ENCODE measurements around the gene PTMA. TPM values are rescaled to one million over a fixed set of nuclear protein-coding genes. Genes with fewer than 3 reads are reported as not detected.

The PTMA gene
- polyA plus RNA-seq, 2 of the 4 experiments (the other 2 are of a cell fraction) = 1,191 to 2,360 TPM

DNA sequence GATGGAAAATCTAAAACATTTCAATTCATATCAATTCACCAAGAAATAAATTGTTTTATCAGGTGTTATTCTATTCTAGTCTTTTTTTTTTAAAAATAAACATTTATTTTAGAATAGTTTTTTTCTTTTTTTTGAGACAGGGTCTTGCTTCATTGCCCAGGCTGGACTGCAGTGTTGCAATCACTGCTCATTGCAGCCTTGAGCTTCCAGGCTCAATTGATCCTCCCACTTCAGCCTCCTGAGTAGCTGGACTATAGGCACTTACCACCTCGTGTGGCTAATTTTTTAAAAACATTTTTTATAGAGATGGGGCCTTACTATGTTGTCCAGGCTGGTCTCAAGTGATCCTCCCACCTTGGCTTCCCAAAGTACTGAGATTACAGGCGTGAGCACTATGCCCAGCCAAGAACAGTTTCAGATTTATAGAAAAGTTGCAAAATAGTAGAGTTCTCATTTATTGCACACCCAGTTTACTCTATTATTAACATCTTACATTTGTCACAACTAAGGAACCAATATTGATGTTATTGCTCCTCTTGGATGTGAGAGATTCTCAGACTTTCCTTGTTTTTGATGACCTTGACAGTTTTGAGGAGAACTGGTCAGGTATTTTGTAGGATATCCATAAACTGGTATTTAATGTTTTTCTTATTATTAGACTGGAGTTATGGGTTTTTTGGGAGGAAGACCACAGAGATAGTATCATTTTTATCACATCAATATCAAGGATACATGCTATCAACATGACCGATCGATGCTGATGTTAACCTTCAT is 42.9 kb downstream of the PTMA start:
- 84% methylated on average over 4 of the region's 4 CpGs for WGBS (ENCODE audit: missing lambda C conversion rate)
- DNase-seq (ENCODE audit: low read depth in 1 of 2, low spot score in 1 of 2) = no peak
- Histone ChIP-seq H3K9me3 (no peaks in the 10 kb centered on the region), H3K4me1 (no peaks in the 10 kb centered on the region), H3K4me2 (no peak overlapping the region), H3K27ac (no peak overlapping the region), H3K4me3 (no peak overlapping the region)
- CTCF ChIA-PET = interaction anchor here (1.0 to 1.1 kb wide), 4 partner anchors 8 to 103 kb away, joined by 3 to 4 read pairs (median 3); no protein-coding TSS in a partner anchor
- POLR2A ChIA-PET = no interaction called here
- ATAC-seq = no peak
- TF ChIP-seq MAFK (IDR thresholded peaks at IDR 0.05; ENCODE audit: partially characterized antibody) (peak; percentile 84), RCOR1 (IDR thresholded peaks at IDR 0.05; ENCODE audit: low read depth, low read length) (no peak), CHD2 (IDR thresholded peaks at IDR 0.05; ENCODE audit: low read length, partially characterized antibody) (no peak), HOXB13 (CRISPR knock-in tag; IDR thresholded peaks at IDR 0.05; ENCODE audit: low read depth) (no peak)
- no peak for FAIRE-seq

DNA sequence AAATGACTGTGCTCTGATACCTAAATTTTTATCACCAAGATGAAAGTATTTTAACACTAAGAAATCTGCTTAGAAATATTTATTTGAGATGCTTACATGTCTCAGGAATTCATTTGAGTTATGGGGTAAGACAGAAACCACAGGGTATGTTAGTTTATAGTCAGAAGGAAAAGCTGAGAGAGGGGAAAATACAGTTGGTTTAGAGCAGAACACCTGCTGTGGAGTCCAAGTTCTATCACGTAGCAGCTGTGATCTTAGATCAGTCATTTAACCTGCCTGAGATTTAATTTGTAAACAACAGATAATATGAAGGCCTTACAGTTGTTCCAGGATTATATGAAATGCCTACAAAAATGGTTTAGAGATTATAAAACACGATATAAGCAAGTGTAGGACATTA is 43.7 kb downstream of the PTMA start:
- H3K4me1 ChIP-seq = no peaks in the 10 kb centered on the region
- H3K27ac ChIP-seq = no peak overlapping the region
- TF ChIP-seq RARB (CRISPR knock-in tag; IDR thresholded peaks at IDR 0.05) (no peak), MAFK (IDR thresholded peaks at IDR 0.05; ENCODE audit: partially characterized antibody) (no peak), EHMT2 (IDR thresholded peaks at IDR 0.05; ENCODE audit: low read depth) (no peak), RFX5 (IDR thresholded peaks at IDR 0.05) (no peak), NPAS2 (CRISPR knock-in tag; IDR thresholded peaks at IDR 0.05; ENCODE audit: borderline replicate concordance) (no peak), BHLHE40 (IDR thresholded peaks at IDR 0.05; ENCODE audit: low read depth, low read length) (no peak), FOSB (CRISPR knock-in tag; IDR thresholded peaks at IDR 0.05) (no peak), SMC3 (IDR thresholded peaks at IDR 0.05) (no peak), MYC (IDR thresholded peaks at IDR 0.05; ENCODE audit: borderline replicate concordance, low read length) (no peak), HOXA7 (CRISPR knock-in tag; IDR thresholded peaks at IDR 0.05) (no peak), HDAC2 (IDR thresholded peaks at IDR 0.05) (no peak), POLR2AphosphoS2 (conservative IDR thresholded peaks at IDR 0.05; ENCODE audit: low read length) (no peak), POLR2A (IDR thresholded peaks at IDR 0.05; ENCODE audit: low read length) (no peak), EHF (CRISPR knock-in tag; IDR thresholded peaks at IDR 0.05) (no peak), SREBF2 (IDR thresholded peaks at IDR 0.05) (no peak)
- TF ChIP-seq, protein P1, sequence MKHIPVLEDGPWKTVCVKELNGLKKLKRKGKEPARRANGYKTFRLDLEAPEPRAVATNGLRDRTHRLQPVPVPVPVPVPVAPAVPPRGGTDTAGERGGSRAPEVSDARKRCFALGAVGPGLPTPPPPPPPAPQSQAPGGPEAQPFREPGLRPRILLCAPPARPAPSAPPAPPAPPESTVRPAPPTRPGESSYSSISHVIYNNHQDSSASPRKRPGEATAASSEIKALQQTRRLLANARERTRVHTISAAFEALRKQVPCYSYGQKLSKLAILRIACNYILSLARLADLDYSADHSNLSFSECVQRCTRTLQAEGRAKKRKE (CRISPR knock-in tag; IDR thresholded peaks at IDR 0.05; ENCODE audit: low read depth) = no peak
- TF ChIP-seq, protein P2, sequence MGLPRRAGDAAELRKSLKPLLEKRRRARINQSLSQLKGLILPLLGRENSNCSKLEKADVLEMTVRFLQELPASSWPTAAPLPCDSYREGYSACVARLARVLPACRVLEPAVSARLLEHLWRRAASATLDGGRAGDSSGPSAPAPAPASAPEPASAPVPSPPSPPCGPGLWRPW (IDR thresholded peaks at IDR 0.05) = no peak
- TF ChIP-seq, protein P3, sequence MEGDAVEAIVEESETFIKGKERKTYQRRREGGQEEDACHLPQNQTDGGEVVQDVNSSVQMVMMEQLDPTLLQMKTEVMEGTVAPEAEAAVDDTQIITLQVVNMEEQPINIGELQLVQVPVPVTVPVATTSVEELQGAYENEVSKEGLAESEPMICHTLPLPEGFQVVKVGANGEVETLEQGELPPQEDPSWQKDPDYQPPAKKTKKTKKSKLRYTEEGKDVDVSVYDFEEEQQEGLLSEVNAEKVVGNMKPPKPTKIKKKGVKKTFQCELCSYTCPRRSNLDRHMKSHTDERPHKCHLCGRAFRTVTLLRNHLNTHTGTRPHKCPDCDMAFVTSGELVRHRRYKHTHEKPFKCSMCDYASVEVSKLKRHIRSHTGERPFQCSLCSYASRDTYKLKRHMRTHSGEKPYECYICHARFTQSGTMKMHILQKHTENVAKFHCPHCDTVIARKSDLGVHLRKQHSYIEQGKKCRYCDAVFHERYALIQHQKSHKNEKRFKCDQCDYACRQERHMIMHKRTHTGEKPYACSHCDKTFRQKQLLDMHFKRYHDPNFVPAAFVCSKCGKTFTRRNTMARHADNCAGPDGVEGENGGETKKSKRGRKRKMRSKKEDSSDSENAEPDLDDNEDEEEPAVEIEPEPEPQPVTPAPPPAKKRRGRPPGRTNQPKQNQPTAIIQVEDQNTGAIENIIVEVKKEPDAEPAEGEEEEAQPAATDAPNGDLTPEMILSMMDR (IDR thresholded peaks at IDR 0.05) = no peak
- TF ChIP-seq, protein P4, sequence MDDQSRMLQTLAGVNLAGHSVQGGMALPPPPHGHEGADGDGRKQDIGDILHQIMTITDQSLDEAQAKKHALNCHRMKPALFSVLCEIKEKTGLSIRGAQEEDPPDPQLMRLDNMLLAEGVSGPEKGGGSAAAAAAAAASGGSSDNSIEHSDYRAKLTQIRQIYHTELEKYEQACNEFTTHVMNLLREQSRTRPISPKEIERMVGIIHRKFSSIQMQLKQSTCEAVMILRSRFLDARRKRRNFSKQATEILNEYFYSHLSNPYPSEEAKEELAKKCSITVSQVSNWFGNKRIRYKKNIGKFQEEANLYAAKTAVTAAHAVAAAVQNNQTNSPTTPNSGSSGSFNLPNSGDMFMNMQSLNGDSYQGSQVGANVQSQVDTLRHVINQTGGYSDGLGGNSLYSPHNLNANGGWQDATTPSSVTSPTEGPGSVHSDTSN (IDR thresholded peaks at IDR 0.05) = no peak
- TF ChIP-seq, protein P5, sequence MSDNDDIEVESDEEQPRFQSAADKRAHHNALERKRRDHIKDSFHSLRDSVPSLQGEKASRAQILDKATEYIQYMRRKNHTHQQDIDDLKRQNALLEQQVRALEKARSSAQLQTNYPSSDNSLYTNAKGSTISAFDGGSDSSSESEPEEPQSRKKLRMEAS (IDR thresholded peaks at IDR 0.05) = no peak
- no peak overlapping the region for H3K4me2 ChIP-seq
- no peak for DNase-seq (ENCODE audit: low read depth in 1 of 2, low spot score in 1 of 2)
- 83% methylated on average over 2 of the region's 2 CpGs for WGBS (ENCODE audit: missing lambda C conversion rate)
- ChIA-PET POLR2A (no interaction called here), CTCF (interaction anchor here (1.0 to 1.1 kb wide), 2 partner anchors 9 to 102 kb away, joined by 3 to 4 read pairs; no protein-coding TSS in a partner anchor)
- no peak for FAIRE-seq
- ATAC-seq = no peak
- H3K4me3 ChIP-seq = no peak overlapping the region
- no peaks in the 10 kb centered on the region for H3K9me3 ChIP-seq
